IPS-18c (cell line): ENCODE measurements around the gene FAM161B.
"Not testable (repeated sequence)": the region's sequence is repeated elsewhere in the genome, so short reads cannot be mapped to it uniquely, and the experiment has no call there.

ENCODE experiments used
- H3K4me3 ChIP-seq: 2 replicates; pipeline ENCODE4 v1.7.0; 2013; ENCODE audit warnings: low read depth, mild to moderate bottlenecking, low read length, moderate library complexity; ENCODE audit not compliant: insufficient read depth
- H3K9me3 ChIP-seq: one replicate; pipeline ENCODE4 v1.6.1; 2013; ENCODE audit warnings: mild to moderate bottlenecking, low read length, moderate library complexity; ENCODE audit not compliant: control insufficient read depth, insufficient read depth

Gene FAM161B, protein sequence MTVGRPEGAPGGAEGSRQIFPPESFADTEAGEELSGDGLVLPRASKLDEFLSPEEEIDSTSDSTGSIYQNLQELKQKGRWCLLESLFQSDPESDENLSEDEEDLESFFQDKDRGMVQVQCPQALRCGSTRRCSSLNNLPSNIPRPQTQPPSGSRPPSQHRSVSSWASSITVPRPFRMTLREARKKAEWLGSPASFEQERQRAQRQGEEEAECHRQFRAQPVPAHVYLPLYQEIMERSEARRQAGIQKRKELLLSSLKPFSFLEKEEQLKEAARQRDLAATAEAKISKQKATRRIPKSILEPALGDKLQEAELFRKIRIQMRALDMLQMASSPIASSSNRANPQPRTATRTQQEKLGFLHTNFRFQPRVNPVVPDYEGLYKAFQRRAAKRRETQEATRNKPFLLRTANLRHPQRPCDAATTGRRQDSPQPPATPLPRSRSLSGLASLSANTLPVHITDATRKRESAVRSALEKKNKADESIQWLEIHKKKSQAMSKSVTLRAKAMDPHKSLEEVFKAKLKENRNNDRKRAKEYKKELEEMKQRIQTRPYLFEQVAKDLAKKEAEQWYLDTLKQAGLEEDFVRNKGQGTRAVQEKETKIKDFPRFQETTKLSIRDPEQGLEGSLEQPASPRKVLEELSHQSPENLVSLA

GRCh38 chr14:73949752-73950734 is at the start of gene FAM161B, which contains the start of gene COQ6:
Gene FAM161B (minus strand): TSS chr14:73950094. CDS start chr14:73950026, 68 bp downstream.
Gene COQ6 (plus strand): TSS chr14:73950302. CDS start chr14:73950333, 31 bp downstream.
- peak within 1 kb of the TSS; percentile 82 for H3K4me3 ChIP-seq
- no peaks in the 10 kb centered on the region for H3K9me3 ChIP-seq

DNA sequence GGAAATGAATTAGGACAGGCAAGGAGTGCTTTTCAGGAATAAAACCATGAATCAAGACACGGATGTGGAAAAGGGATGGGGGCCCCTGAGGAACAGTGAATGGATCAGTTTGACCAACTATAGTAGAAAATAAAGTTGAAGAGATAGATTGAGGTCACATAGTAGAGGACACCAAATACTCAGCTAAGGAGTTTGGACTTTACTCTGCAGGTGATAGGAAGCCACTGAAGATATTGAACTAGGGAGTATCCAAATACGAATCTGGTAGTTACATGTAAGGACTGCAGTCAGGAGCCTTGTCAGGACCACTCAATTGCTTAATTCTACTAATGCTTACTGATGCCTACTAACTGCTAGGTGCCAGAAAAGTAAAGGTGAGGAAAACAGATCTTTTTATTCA is 48.8 kb upstream of the FAM161B start:
- Histone ChIP-seq H3K4me3 (no peak overlapping the region), H3K9me3 (no peaks in the 10 kb centered on the region)

DNA sequence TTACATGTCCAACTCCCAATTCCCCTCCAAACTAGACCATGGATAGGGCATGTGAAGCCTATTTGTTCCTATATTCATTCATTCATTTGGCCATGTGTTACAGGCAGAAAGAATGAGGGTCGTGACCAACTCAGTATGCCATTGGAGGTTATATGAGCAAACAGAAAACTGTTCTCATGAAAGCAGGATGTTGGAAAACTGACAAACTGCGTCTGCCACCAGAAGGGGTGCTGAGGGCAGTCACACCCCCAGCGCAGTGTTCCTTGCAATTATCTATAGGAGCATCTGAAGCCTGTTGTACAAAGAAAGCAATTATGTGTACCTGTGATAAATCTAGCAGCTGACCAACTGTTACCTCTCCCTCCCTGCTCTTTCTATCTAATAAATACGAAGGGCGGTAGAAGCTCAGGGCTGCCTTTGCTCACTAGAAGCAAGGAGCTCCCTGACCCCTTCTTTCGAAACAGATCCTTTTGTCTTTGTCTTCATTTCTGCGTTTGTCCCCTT is 48.1 kb upstream of the FAM161B start:
- Histone ChIP-seq H3K9me3 (no peaks in the 10 kb centered on the region), H3K4me3 (no peak overlapping the region)

DNA sequence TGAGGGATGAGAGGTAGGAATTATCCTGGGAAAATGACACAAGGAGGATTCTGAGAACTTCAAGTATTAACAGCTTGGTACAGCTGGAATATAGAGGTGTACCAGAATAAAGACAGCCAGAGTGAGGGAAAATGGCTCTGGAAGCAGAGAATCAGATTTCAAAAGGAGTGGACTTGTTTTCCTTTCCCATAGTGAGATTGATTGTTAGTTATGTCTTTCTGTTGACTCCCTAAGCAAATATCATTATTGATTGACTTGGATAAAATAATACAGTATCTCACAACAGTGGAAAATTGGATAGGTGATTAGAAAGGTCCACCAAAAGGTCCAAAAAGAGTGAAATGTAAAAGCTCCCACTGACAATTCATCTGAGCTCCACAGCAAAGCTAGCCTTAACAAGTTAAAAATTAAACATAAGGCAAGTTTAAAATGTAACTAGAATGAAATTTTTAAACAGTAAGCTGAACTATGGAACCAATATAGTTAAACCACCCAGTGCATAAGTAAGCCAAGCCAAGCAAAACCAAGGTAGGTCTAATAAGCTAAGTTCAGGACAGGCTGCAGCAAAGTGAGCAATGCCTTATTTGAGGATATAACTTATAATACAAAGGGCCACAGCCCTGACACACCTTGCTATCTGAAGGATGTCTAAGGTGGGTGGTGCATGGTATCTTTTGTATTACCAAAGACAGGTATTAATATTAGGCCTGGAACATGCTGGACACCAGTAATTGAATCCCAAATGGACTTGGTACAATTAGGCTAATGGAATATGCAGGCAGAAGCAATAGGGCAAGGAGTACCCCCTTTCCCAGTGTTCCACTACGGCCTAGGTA is 47.4 kb upstream of the FAM161B start:
- Histone ChIP-seq H3K4me3 (no peak overlapping the region), H3K9me3 (no peaks in the 10 kb centered on the region)

- Histone ChIP-seq H3K4me3 (no peak overlapping the region), H3K9me3 (no peaks in the 10 kb centered on the region)
These were observed 46.8 kb upstream of the FAM161B start for GRCh38 chr14:73996731-73997107.

GRCh38 chr14:73995977-73996378 is 46.1 kb upstream of the FAM161B start:
- Histone ChIP-seq H3K4me3 (no peak overlapping the region), H3K9me3 (no peaks in the 10 kb centered on the region)

DNA sequence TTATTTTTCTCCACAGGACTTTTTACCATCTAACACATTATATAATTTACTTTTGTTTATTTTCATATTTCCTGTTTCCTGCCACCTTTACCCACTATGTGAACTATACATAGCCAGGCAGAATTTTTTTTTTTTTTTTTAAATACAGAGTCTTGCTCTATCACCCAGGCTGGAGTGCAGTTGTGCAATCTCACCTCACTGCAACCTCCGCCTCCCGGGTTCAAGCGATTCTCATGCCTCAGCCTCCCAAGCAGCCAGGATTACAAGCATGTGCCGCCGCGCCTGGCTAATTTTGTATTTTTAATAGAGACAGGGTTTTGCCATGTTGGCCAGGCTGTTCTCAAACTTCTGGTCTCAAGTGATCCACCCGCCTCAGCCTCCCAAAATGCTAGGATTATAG is 45.0 kb upstream of the FAM161B start:
- not testable (repeated sequence) for H3K9me3 ChIP-seq, H3K4me3 ChIP-seq

DNA sequence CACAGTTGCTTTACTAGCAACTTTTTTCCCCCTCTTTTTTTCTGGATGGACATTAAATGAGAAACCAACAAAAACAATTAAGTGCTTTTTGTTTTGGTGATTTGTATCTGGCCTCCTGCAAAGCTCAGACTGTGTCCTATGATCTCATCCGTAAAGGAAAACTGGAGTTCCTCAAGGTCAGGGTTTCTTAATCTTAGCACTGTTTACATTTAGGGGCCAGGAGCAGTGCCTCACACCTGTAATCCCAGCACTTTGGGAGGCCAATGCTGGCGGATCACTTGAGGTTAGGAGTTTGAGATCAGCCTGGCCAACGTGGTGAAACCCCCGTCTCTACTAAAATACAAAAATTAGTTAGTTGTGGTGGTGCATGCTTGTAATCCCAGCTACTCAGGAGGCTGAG is 41.2 kb upstream of the FAM161B start:
- Histone ChIP-seq H3K9me3 (no peaks in the 10 kb centered on the region), H3K4me3 (no peak overlapping the region)

DNA sequence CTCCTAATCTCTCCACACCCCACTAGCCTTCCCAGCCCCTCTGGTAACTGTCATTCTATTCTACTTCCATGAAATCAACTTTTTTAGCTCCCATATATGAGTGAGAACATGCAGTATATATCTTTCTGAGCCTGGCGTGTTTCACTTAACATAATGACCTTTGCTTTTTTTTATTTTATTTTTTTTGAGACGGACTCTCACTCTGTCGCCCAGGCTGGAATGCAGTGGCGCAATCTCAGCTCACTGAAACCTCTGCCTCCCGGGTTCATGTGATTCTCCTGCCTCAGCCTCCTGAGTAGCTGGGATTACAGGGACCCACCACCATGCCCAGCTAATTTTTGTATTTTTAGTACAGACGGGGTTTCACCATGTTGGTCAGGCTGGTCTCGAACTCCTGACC is 38.8 kb upstream of the FAM161B start:
- H3K4me3 ChIP-seq, H3K9me3 ChIP-seq: not testable (repeated sequence)

DNA sequence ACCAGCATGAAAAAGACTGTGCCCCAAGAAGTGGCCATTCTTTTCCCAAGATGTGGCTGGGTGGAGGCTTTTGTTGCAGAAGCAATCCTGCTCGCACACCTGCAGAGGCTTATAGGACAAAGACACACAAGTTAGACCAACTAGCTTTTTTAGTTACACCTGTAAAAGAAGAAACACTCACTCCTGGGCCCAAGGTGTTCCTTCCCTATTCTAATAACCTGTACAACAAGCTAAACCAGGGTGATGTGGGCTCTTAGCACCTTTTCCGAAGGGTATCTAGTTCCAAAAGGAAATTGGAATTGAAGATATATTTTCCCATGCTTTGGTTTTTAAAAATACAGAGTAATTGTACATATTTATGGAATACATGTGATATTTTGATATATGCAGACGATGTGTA is 38.2 kb upstream of the FAM161B start:
- Histone ChIP-seq H3K9me3 (no peaks in the 10 kb centered on the region), H3K4me3 (no peak overlapping the region)

- Histone ChIP-seq H3K4me3 (no peak overlapping the region), H3K9me3 (no peaks in the 10 kb centered on the region)
These were observed 28.0 kb upstream of the FAM161B start for GRCh38 chr14:73977896-73978295.

- Histone ChIP-seq H3K9me3 (no peaks in the 10 kb centered on the region), H3K4me3 (no peak overlapping the region)
These were observed 26.2 kb upstream of the FAM161B start for GRCh38 chr14:73976125-73976524.

- no peaks in the 10 kb centered on the region for H3K9me3 ChIP-seq
- H3K4me3 ChIP-seq: no peak overlapping the region
These were observed 23.6 kb upstream of the FAM161B start for GRCh38 chr14:73973497-73973896.

DNA sequence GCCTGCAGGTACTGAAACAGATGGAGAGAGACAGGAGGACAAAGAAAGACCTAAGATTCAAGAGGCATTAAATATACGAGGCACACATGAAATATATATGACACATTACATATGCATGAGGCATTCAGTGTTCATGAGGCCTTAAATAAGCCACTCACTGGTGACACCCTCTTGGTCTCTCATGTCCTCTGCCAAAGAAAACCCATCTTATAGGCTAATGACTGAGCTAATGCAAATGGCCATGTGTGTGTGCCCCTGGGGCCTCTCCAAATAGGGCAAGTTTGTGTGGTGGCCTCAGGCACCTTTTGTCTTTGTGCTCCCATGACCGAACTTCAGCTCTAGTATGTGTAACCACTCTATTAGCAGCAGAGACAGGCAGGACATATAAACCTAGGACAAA is 19.0 kb upstream of the FAM161B start:
- no peak overlapping the region for H3K4me3 ChIP-seq
- no peaks in the 10 kb centered on the region for H3K9me3 ChIP-seq

DNA sequence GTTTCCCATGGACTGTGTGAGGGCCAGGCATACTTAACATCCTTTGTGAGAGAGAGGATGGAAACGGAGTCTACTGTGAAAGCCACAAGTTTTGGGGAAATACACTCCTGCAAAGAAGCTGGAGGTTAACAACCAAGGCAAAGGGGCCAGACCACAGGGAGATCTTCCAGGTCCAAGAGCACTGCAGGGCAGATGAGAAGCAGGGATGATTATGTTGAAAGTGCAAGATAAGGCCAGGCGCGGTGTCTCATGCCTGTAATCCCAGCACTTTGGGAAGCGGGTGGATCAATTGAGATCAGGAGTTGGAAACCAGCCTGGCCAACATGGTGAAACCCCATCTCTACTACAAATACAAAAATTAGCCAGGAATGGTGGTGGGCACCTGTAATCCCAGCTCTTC is 15.3 kb upstream of the FAM161B start:
- no peaks in the 10 kb centered on the region for H3K9me3 ChIP-seq
- no peak overlapping the region for H3K4me3 ChIP-seq

- Histone ChIP-seq H3K9me3 (no peaks in the 10 kb centered on the region), H3K4me3 (no peak overlapping the region)
These were observed 11.3 kb upstream of the FAM161B start for GRCh38 chr14:73961192-73961591.

GRCh38 chr14:73958591-73958990 is 8.7 kb upstream of the FAM161B start:
- Histone ChIP-seq H3K4me3 (no peak overlapping the region), H3K9me3 (no peaks in the 10 kb centered on the region)
